OCI-LY1 (cell line): ENCODE data around the gene MPL.

Source experiments
- H2AFZ ChIP-seq: fragments of 200-600 bp; sonication (generic), shearing (Covaris generic); 2 replicates; pipeline ENCODE4 v1.6.0; 2014; ENCODE audit warnings: antibody characterized with exemption, mild to moderate bottlenecking, low read length
- H3F3A ChIP-seq: fragments of 200-600 bp; sonication (generic), shearing (Covaris generic); 2 replicates; pipeline ENCODE4 v1.6.0; 2014; ENCODE audit warnings: mild to moderate bottlenecking, antibody characterized with exemption, low read length, moderate library complexity; ENCODE audit not compliant: insufficient read depth
- H3K27ac ChIP-seq: fragments of 200-600 bp; sonication (generic); 2 replicates; pipeline ENCODE4 v1.5.1; 2014; ENCODE audit warnings: low read length, mixed run types, mild to moderate bottlenecking, low read depth; ENCODE audit not compliant: poor library complexity, severe bottlenecking
- H3K27me3 ChIP-seq: fragments of 200-600 bp; sonication (generic); 2 replicates; pipeline ENCODE4 v1.6.0; 2014; ENCODE audit warnings: antibody characterized with exemption, mild to moderate bottlenecking, low read length, moderate library complexity; ENCODE audit not compliant: insufficient read depth
- H3K36me3 ChIP-seq: fragments of 200-600 bp; sonication (generic); 2 replicates; pipeline ENCODE4 v1.6.1; 2014; ENCODE audit warnings: mild to moderate bottlenecking, antibody characterized with exemption, low read length, moderate library complexity, mixed read lengths; ENCODE audit not compliant: insufficient read depth
- H3K4me1 ChIP-seq: fragments of 200-600 bp; sonication (generic); 2 replicates; pipeline ENCODE4 v1.5.1; 2014; ENCODE audit warnings: mild to moderate bottlenecking, low read length, moderate library complexity; ENCODE audit not compliant: insufficient read depth, severe bottlenecking
- H3K4me2 ChIP-seq: fragments of 200-600 bp; sonication (generic), shearing (Covaris generic); 2 replicates; pipeline ENCODE4 v1.6.1; 2014; ENCODE audit warnings: low read length
- H3K4me3 ChIP-seq: fragments of 200-600 bp; sonication (generic); 2 replicates; pipeline ENCODE4 v1.5.1; 2014; ENCODE audit warnings: low read length, low read depth, mild to moderate bottlenecking, mixed read lengths; ENCODE audit not compliant: poor library complexity, severe bottlenecking
- H3K79me2 ChIP-seq: fragments of 200-600 bp; shearing (Covaris generic); 2 replicates; pipeline ENCODE4 v1.6.1; 2016; ENCODE audit warnings: mixed run types, low read length, mixed read lengths; ENCODE audit not compliant: insufficient read depth
- H3K9ac ChIP-seq: fragments of 200-600 bp; sonication (generic), shearing (Covaris generic); 2 replicates; pipeline ENCODE4 v1.6.1; 2014; ENCODE audit warnings: mild to moderate bottlenecking, low read length, mixed read lengths
- H3K9me2 ChIP-seq: fragments of 200-600 bp; sonication (generic), shearing (Covaris generic); 2 replicates; pipeline ENCODE4 v1.6.1; 2014; ENCODE audit warnings: low read depth, mild to moderate bottlenecking, low read length, mixed read lengths
- H3K9me3 ChIP-seq: fragments of 200-600 bp; shearing (Covaris generic); 2 replicates; pipeline ENCODE4 v1.6.1; 2014; ENCODE audit warnings: low read length, mixed read lengths
- H4K20me1 ChIP-seq: fragments of 200-600 bp; sonication (generic), shearing (Covaris generic); 2 replicates; pipeline ENCODE4 v1.6.0; 2016; ENCODE audit warnings: mild to moderate bottlenecking, low read length; ENCODE audit not compliant: insufficient read depth
- EZH2 ChIP-seq: fragments of 200-600 bp; sonication (generic), shearing (Covaris generic); IDR thresholded peaks from 2 replicates; pipeline ENCODE4 v1.8.0; 2017; ENCODE audit warnings: borderline replicate concordance, mixed run types, mild to moderate bottlenecking, antibody characterized with exemption, low read length, moderate library complexity, mixed read lengths
- TF ChIP-seq, protein P1 (sequence below): fragments of 200-600 bp; sonication (generic), shearing (Covaris generic); IDR thresholded peaks from 2 replicates; pipeline ENCODE4 v1.5.1; 2017; ENCODE audit warnings: mild to moderate bottlenecking, antibody characterized with exemption, low read length, moderate library complexity, mixed read lengths

Gene MPL

GRCh38 chr1:43306688-43307457 is 30.7 kb upstream of the MPL start:
- Histone ChIP-seq H3K4me1 (no peaks in the 10 kb centered on the region), H3F3A (no peaks in the 10 kb centered on the region), H4K20me1 (no peaks in the 10 kb centered on the region), H3K27me3 (peaks cover 3% of the 10 kb centered on the region; the same call in 1 of the 2 replicates), H3K4me2 (no peak overlapping the region), H3K36me3 (no peaks in the 10 kb centered on the region), H3K9me2 (no peaks in the 10 kb centered on the region), H2AFZ (no peak overlapping the region), H3K4me3 (no peak overlapping the region), H3K79me2 (no peaks in the 10 kb centered on the region), H3K9me3 (no peaks in the 10 kb centered on the region), H3K9ac (no peak overlapping the region), H3K27ac (no peak overlapping the region)
- no peak for TF ChIP-seq EZH2
- TF ChIP-seq, protein P1, sequence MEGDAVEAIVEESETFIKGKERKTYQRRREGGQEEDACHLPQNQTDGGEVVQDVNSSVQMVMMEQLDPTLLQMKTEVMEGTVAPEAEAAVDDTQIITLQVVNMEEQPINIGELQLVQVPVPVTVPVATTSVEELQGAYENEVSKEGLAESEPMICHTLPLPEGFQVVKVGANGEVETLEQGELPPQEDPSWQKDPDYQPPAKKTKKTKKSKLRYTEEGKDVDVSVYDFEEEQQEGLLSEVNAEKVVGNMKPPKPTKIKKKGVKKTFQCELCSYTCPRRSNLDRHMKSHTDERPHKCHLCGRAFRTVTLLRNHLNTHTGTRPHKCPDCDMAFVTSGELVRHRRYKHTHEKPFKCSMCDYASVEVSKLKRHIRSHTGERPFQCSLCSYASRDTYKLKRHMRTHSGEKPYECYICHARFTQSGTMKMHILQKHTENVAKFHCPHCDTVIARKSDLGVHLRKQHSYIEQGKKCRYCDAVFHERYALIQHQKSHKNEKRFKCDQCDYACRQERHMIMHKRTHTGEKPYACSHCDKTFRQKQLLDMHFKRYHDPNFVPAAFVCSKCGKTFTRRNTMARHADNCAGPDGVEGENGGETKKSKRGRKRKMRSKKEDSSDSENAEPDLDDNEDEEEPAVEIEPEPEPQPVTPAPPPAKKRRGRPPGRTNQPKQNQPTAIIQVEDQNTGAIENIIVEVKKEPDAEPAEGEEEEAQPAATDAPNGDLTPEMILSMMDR, result no peak

DNA sequence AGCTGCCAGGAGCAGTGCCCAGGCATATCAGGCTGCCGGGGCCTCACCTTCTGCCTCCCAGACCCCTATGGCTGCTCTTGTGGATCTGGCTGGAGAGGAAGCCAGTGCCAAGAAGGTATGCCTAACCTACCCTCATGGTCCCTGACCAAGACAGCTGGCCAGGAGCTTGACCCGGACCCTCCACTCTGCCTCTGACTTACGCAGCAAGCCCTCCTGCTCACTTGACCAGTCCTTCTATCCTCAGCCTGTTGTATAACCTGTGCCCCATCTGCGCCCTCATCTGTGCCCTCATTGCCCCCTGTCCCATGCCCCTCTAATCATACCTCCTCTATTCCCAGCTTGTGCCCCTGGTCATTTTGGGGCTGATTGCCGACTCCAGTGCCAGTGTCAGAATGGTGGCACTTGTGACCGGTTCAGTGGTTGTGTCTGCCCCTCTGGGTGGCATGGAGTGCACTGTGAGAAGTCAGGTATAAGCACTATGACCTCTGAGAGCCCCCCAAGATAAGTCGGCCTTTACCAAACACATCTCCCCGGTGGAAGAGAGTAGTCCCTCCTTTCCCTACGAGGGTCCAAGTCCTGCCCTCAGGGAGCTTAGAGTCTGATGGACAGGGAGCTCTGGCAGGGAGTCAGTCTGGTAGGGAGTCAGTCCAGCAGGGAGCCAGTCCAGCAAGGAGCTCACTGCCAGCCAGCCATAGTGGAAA is 30.0 kb upstream of the MPL start:
- H2AFZ ChIP-seq, result no peak overlapping the region
- TF ChIP-seq, protein P1, result no peak
- TF ChIP-seq EZH2, result no peak
- H3K9ac ChIP-seq, result no peak overlapping the region
- no peaks in the 10 kb centered on the region for H3K4me1 ChIP-seq
- no peak overlapping the region for H3K4me2 ChIP-seq
- H3K36me3 ChIP-seq, result no peaks in the 10 kb centered on the region
- no peaks in the 10 kb centered on the region for H3F3A ChIP-seq
- no peaks in the 10 kb centered on the region for H3K79me2 ChIP-seq
- H3K4me3 ChIP-seq, result no peak overlapping the region
- H3K9me3 ChIP-seq, result no peaks in the 10 kb centered on the region
- peaks cover 3% of the 10 kb centered on the region; the same call in 1 of the 2 replicates for H3K27me3 ChIP-seq
- H4K20me1 ChIP-seq, result no peaks in the 10 kb centered on the region
- H3K27ac ChIP-seq, result no peak overlapping the region
- H3K9me2 ChIP-seq, result no peaks in the 10 kb centered on the region

DNA sequence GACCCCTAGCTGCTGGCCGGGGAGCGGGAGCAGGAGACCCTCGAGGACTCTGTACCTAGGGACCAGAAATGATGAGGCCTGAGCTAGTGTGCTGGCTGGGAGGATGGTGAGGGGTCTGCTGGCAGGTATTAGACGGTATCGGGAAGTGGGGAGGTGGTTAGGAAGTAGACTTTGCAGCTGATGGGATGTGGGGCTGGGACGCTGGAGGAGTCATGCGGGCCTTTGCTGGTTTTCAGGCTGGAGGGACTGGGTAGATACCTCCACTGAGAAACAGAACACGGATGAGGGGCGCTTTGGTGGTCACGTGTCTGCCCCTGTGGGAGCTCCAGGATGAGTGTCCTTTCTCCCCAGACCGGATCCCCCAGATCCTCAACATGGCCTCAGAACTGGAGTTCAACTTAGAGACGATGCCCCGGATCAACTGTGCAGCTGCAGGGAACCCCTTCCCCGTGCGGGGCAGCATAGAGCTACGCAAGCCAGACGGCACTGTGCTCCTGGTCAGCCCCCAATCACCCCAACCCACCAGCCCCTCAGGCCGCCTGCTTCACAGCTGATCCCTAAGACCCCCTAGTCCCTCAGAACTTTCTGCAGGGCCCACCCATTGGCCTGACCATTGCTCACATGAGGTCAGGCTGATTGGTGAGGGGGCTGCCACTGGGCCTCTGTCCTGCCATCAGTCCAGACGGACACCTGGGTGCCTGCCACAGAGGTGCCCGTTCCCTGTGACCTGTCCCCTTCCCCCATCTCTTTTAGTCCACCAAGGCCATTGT is 28.8 kb upstream of the MPL start:
- TF ChIP-seq EZH2, result no peak
- TF ChIP-seq, protein P1, result no peak
- H3K9ac ChIP-seq, result no peak overlapping the region
- no peak overlapping the region for H3K4me2 ChIP-seq
- no peaks in the 10 kb centered on the region for H3K79me2 ChIP-seq
- H3K9me2 ChIP-seq, result no peaks in the 10 kb centered on the region
- peaks cover 3% of the 10 kb centered on the region; the same call in 1 of the 2 replicates for H3K27me3 ChIP-seq
- H2AFZ ChIP-seq, result no peak overlapping the region
- H3F3A ChIP-seq, result no peaks in the 10 kb centered on the region
- no peaks in the 10 kb centered on the region for H3K9me3 ChIP-seq
- no peaks in the 10 kb centered on the region for H3K4me1 ChIP-seq
- no peak overlapping the region for H3K4me3 ChIP-seq
- H3K36me3 ChIP-seq, result no peaks in the 10 kb centered on the region
- no peak overlapping the region for H3K27ac ChIP-seq
- no peaks in the 10 kb centered on the region for H4K20me1 ChIP-seq
